Skin epidermis (tissue), 12 donors: ENCODE measurements around the gene PLK2.
A peak's percentile ranks its signal among the peaks of the same experiment; 100 is the strongest.

Experiments
- H3K27ac ChIP-seq, 21 experiments: fragments of 200-600 bp; sonication (generic) in 11 of 21; one replicate each; pipeline ENCODE4 v1.5.0; 2020; ENCODE audit warnings: mild to moderate bottlenecking in 3 of 21, inconsistent platforms in 2 of 21, moderate library complexity in 2 of 21
- H3K4me3 ChIP-seq, 7 experiments: fragments of 200-600 bp; sonication (generic) in 2 of 7; one replicate each; pipeline ENCODE4 v1.5.0; 2020; ENCODE audit warnings: inconsistent platforms in 2 of 7, mild to moderate bottlenecking in 2 of 7, moderate library complexity in 1 of 7

PLK2 gene

DNA sequence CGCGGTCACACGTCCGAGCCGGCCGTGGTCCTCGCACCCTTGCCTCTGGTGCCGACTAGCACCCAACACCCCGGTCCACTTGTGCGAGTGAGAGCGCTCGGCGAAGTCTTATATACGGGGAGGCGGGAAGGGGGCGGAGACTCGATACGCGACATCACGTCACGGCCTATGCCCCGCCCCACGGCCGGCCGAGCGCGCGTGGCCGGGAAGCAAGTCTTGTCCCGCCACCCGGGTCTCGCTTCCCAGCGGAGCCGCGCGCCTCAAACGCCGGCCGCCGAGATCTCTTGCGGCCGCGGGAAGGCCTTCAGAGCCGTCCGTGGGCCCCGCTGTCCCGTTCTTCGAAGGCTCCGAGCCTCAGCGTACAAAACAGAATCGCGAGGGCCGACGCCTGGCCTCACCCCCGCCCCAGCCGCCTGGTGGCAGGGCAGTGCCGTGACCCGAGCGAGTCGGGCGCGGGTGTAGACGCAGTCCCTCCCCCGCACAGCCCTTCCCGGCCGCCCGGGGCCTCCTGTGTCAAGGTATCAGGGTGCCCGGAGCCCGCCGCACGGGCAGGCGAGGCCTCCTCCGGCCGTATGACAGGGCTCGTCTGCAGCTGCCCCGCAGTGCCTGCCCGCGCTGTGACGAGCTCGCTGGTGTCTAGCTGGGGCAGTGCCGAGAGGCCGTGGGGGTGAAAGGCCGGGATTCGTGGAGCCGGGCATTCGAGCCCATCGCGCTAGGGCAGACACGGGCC, at the start of gene PLK2:
PLK2 (minus strand) TSS at position 85 of the 730 bp plus-strand sequence. CDS start 127 bp downstream, outside the sequence.
- H3K27ac ChIP-seq = peak within 1 kb of the TSS; percentile 81 to 99 (median 96)
- H3K4me3 ChIP-seq = peak within 1 kb of the TSS; percentile 57 to 98 (median 76)

DNA sequence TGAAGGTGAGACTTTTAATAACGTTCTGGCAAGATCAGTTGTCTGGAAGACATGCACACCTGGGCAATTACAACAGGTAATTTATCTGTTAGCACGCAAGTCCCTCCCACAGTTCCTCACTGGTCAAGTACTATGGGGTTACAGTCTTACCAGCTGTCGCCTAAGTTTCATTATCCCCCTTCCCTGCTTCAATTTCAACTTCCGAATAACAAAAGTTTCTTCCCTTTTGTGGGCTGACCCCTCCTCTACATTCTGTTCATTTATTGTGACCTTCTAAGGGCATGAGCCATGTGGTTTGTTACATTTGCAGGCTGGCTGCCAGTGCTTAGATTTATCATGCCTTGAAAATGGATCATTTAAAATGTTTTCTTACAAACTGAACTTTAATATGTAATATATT, 47.8 kb upstream of the PLK2 start:
- no peak overlapping the region for H3K4me3 ChIP-seq
- H3K27ac ChIP-seq = no peak overlapping the region

DNA sequence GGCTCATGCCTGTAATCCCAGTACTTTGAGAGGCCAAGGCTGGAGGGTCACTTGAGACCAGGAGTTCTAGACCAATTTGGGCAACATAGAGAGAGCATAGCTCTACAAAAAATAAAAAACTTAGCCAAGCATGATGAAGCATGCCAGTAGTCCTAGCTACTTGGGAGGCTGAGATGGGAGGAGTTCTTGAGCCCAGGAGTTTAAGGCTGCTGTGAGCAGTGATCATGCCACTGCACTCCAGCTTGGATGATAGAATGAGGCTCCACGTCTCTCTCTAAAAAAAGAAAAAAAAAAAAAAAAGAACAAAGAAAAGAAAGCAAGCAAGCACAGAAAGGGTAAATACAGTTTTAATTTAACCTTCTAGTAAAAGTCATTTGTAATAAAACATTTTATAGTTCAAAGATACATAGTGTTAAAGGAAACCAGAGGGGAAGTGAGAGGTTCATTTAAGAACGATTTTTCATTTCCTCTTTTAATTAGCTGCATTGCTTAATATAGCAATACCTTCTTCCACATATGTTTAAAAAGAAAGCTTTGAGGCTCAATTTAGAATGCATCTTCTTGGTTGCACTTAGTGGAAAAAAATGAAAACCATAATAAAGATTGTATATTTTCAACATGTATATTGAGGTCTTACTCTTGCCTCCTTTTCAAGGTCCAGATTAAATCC, 46.2 kb upstream of the PLK2 start:
- H3K4me3 ChIP-seq = no peak overlapping the region
- no peak overlapping the region for H3K27ac ChIP-seq

GRCh38 chr5:58505502-58505901, 45.6 kb upstream of the PLK2 start:
- Histone ChIP-seq H3K27ac (no peak overlapping the region), H3K4me3 (no peak overlapping the region)

- no peak overlapping the region for H3K27ac ChIP-seq
- H3K4me3 ChIP-seq = no peak overlapping the region
Measured at GRCh38 chr5:58504766-58505165, 44.9 kb upstream of the PLK2 start.

DNA sequence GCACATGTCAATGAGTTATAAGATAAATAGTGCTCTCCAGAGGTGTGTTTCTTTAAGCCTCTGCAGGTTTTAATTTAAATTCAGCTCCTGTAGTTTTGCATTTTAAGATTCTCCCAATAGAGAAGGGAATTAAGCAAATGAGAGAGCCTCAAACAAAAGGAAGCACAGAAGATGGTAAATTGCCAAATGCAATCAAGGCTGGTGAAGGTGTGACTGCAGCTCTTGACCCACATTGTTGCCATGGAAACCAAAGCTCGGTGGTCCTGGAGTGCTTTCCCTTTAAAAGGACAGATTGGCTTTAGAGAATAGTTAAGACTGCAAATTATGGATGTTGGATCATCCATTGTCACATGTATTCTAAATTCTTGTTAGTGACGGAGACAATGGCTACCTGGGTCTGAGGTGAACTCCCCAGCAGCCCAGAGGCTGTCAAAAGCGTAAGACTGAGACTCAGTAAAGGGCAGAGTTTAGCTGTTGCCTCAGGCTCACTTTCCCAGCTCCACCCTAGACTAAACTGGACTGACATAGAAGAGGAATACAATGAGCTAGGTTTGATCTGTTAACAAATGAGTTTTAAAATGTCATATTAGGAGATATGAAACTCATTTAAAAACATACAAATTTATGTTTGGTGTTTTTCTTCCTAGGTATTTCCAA, 43.6 kb upstream of the PLK2 start:
- no peak overlapping the region for H3K4me3 ChIP-seq
- no peak overlapping the region for H3K27ac ChIP-seq

DNA sequence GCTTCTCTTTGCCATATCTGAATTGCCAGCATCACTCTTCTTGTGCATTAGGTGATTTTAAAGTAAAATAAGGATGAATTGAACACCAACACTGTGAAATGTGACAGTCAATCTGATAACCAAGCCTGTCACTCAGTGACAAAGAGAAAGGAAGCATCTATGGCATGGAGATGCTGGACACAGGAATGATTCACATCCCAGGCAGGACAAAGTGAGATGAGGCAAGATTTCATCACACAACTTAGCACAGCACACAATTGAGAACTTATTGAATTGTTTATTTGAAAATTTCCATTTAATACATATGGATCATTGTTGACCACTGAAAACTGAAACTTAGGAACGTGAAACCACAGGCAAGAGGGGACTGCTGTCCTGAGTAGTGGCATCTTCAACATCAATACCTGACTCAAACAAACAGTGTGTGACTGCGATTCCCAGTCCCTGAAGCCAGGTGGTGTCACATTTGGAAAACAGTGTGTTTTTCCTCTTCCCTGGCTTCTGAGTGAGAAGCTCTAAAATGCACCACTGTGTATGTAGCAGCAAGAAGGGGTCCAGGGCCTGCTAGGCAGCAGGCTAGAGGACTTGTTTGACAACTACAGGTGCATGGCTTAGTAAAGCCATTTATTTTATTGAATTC, 42.0 kb upstream of the PLK2 start:
- no peak overlapping the region for H3K27ac ChIP-seq
- no peak overlapping the region for H3K4me3 ChIP-seq

GRCh38 chr5:58499941-58500340, 40.1 kb upstream of the PLK2 start:
- H3K4me3 ChIP-seq = no peak overlapping the region
- H3K27ac ChIP-seq = no peak overlapping the region

DNA sequence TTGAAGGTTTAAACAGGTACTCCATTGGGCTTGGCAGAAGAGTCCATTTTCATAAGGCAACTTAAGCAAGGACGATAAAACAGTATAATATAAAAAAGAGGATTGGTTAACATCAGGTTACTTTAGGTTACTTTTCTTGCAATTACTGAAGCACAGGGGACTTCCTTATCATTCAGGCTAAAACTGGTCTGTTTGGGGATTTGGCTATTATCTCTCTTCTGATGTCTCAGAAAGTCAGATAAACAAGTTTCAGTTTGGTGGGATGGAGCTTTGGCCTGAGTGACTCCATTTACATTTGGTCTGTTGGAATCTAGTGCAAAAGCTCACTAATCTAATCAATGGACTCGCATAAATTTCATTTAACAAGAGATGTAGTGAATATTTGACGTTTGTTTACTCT, 39.3 kb upstream of the PLK2 start:
- Histone ChIP-seq H3K27ac (no peak overlapping the region), H3K4me3 (no peak overlapping the region)

DNA sequence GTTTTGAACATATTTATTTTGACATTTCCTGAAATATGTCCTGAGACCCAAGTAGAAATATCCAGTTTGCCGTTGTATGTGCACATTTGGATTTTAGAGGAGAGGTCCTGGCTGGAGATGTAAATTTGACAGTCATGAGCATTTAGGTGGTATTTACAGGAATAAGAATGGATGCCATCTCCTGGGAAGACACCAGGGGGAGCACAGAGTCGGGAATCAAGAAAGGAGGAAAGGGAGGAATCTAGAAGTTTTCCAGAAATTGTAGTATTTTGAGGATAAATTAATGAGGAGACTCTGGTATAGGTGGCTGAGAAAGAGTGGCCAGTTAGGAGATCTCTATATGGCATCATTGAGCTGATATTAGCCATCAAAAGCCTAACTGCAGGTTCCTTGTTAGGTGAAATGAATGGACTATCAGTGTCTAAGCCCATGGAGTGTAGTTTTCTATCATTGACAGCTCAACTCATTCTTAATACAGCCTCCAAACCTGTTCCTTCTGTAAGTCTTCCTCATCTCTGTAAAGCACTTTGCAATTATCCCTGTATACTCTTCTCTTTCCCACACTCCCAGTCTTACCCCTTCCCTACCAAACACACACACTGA, 38.6 kb upstream of the PLK2 start:
- H3K27ac ChIP-seq = no peak overlapping the region
- no peak overlapping the region for H3K4me3 ChIP-seq

GRCh38 chr5:58497921-58498320, 38.0 kb upstream of the PLK2 start:
- H3K4me3 ChIP-seq = no peak overlapping the region
- no peak overlapping the region for H3K27ac ChIP-seq

- H3K4me3 ChIP-seq = no peak overlapping the region
- no peak overlapping the region for H3K27ac ChIP-seq
Measured at GRCh38 chr5:58497386-58497785, 37.5 kb upstream of the PLK2 start.

GRCh38 chr5:58496488-58496887, 36.6 kb upstream of the PLK2 start:
- no peak overlapping the region for H3K27ac ChIP-seq
- no peak overlapping the region for H3K4me3 ChIP-seq

DNA sequence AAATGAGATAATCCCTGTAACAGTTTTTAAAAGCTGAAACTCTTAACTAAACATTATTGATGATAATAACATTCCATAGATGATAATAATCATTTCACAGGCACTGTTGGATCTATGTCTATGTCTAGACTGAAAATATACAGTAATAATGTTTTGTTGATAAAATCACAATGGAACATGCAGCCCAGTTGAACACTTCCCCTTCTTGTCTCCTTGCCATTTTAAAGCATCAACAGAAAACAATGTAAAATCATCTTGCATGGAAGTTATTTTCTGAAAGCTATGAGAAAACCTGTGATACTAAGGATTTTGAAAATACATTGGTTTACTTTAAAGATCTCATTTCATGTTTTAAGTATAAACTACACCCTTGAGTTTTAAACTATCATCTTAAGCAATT, 33.3 kb upstream of the PLK2 start:
- Histone ChIP-seq H3K27ac (no peak overlapping the region), H3K4me3 (no peak overlapping the region)

DNA sequence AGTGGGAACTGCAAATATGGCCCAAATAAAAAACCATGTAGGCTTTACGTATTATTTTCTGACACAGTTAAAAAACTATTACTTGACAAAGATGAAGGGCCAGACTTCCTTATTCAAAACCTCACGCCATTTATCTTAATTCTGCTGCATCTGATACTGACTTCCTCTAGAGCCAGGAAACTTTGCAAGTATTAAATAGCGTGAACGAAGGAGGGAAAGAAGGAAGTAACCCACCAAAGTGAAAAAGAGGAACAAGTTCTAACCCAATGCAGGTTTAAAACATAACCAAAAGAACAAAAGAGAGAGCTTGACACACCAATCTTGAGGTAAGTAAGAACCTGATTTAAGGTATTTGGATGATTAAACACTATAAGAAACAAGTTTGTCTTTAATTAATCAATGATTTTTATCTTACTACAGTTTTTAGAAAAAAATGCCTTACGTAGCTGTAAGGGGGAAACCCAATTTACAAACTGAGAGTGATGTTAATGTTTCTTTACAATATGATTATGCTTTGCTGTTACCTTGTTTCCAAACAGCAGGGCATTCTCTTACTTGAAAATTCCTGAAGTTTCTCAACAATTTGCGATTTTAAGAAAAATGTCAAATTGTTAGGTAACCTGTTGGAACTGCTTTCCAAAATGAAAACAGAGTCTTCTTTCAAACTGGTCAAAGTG, 31.5 kb upstream of the PLK2 start, which contains the start of gene GAPT:
GAPT (plus strand) TSS at position 220 of the 677 bp plus-strand sequence. CDS start 3,102 bp downstream, outside the sequence.
- H3K4me3 ChIP-seq = no peak within 1 kb of the TSS
- H3K27ac ChIP-seq = peak within 1 kb of the TSS in 4 of 21 experiments; percentile 4 to 65 (median 44)

DNA sequence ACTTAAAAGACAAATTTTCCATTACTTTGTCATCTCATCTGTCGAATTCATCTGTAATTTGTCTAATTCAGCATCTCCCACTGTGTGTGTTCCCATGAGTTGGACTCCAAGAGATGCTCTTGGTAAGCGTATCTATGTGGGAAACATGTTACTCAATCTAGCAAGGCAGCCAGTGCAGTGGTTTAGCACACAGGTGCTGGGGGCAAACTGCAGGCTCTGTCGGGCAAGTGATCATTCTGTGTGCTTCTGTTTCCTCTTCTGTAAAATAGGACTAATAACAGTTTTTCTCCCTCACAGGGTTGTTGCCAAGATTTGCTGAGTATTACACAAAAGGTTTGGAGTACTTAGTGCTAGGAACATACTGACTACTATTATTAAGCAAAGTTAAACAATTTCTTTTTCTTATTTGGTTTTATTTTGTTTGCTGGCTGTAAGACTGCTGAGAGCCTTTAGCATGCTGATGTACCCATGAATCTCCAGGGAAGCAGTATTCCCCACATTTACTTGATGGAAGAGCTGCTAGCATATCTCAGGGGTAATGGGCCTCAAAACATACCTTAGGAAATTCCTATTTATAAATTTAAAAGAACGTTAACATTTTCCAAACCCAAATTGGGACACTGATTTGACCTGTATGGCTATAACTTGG, 30.6 kb upstream of the PLK2 start:
- peak overlapping the region in 1 of 21 experiments; percentile 43 for H3K27ac ChIP-seq
- no peak overlapping the region for H3K4me3 ChIP-seq

GRCh38 chr5:58486290-58486689, 26.4 kb upstream of the PLK2 start:
- no peak overlapping the region for H3K27ac ChIP-seq
- H3K4me3 ChIP-seq = no peak overlapping the region

DNA sequence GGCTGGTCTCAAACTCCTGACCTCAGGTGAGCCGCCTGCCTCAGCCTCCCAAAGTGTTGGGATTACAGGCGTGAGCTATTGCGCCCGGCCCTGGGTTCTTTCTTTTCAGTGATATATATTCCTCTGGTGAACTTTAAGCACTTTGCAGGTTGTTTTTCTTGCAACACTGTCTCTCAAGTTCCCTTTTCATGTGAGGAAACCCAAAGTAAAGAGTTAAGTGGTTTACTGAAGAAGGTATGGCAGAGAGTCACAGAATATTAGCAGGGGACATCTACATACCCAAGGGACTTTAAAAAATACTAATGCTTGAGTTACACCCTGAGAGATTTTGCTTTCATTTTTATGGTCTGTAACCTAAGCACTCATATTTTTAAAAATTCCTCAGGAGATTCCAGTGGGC, 24.6 kb upstream of the PLK2 start:
- Histone ChIP-seq H3K27ac (no peak overlapping the region), H3K4me3 (no peak overlapping the region)

DNA sequence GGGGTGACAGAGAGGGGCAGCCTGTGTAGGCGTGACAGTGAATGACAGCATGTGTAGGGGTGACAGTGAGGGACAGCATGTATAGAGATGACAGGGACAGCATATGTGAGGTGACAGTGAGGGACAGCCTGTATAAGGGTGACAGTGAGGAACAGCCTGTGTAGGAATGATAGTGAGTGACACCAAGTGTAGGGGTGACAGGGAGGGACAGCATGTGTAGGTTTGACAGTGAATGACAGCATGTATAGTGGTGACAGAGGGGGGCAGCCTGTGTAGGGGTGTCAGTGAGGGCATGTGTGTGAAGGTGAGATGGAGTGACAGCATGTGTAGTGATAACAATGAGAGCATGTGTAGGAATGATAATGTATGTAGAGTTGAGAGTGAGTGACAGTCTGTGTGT, 22.6 kb upstream of the PLK2 start:
- Histone ChIP-seq H3K4me3 (no peak overlapping the region), H3K27ac (no peak overlapping the region)
